Germinal center (tissue), 1 donor: ENCODE results near the gene SMNDC1.
A peak's percentile ranks its signal among the peaks of the same experiment; 100 is the strongest.
"Not testable (repeated sequence)": the region's sequence is repeated elsewhere in the genome, so short reads cannot be mapped to it uniquely, and the experiment has no call there.

ENCODE experiments used
- DNase-seq: peaks from one replicate; pipeline ENCODE4 v3.0.0; 2012; ENCODE audit warnings: mixed read lengths, low spot score

SMNDC1 gene

DNA sequence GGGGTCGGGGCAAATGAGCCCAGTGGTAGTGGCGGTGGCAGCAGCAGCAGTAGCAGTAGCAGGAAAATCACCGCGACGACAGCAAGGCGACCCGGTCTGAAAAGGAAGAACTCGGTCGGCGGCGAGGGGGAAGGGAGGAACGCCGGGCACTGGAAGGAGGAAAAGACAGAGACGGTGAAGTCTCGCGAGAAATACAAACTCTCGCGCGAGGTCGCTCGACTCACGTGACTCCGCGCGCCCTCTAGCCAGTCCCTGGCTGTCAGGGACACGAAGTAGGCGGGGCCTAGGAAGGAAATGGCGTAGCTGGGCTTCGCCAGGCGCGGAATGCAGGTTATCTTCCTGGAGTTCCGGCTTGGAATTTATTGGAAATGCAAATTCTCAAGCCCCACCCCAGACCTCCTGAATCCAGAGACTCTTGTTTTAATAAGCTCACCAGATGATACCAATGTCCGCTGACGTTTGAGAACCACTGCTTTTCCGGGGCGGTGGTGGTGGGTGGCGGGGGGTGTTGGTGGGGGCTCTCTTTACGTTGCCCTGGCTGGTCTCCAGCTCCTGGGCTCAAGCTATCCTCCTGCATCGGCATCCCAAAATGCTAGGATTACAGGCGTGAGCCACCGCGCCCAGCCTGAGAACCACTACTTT lies at the start of gene SMNDC1:
Gene SMNDC1 (minus strand): TSS at position 141 of the 642 bp plus-strand sequence. CDS start 1,333 bp downstream, outside the sequence.
- DNase-seq, result peak; percentile 95

DNA sequence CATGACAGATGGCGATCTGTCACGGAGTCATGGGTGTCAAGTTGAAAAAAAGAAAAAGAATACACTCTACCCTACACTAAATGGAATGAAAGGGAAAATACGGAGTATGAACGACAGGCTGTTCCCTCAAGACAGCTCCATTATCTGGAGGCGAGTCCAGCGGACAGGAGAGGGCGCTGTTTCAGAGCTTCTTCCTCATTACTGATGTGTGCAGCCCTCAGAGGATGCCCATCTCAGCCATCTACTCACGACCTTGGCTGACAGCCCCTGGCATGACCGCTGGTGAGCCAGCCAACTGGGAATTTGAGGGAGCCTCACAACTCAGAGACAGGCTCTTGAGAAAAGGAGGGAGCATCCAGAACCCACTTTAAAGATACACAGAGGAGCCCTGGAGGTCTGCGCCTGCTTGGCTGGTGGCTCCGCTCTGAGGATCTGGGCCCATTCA lies 49.6 kb upstream of the SMNDC1 start:
- DNase-seq, result peak; percentile 70

DNA sequence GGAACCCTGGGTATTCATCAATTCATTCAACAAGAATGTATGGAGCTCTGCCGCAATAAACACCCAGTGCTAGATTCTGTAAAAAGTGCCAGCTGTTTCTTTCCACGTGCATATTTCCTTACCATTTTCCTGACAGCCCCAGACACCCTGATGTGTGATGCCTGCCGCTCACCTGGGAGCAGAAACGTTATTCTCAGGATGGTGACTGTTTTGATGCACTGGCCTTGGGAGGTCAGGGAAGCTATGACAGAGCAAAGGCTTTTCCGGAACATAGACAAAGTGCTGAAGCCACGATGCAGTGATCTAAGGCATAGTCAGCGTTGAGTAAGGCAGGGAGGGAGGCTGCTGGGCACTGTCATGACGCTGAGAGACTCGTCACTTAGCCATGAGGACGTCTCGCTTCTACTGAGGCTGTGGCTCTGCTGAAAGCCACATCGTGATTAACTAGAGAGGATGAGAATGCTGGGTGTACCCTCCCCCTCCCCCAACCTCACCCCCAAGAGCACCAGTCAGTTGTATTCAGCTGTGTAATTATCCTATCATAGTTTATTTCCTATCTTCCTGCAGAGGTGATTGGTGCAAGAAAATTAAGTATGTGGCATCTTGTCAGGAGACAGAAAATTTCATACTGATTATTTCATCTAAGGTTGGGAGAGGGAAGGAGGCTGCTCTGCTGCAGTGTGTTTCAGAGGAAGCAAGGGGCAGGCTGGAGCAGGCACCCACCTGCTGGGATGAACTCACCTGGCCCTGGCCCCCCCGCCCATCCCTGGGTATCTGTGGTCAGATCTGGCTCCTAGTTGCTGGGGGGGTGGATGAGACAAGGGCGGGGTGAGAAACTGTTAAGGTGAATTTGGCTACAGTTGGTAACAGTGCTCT lies 48.8 kb upstream of the SMNDC1 start:
- no peak for DNase-seq

DNA sequence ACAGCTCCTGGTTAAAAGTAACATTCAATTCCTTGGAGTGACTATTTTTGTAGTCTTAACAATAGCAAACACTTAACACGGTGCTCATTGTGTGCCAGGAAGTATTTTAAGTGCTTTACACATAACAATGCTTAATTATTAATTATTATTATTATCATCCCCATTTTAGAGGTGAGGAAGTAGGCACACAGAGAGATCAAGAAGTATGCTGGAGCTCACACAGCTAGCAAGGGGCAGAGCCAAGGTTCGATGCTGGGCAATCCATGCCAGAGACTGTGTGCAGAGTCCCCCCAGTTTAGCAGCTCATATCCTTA lies 48.2 kb upstream of the SMNDC1 start:
- no peak for DNase-seq

DNA sequence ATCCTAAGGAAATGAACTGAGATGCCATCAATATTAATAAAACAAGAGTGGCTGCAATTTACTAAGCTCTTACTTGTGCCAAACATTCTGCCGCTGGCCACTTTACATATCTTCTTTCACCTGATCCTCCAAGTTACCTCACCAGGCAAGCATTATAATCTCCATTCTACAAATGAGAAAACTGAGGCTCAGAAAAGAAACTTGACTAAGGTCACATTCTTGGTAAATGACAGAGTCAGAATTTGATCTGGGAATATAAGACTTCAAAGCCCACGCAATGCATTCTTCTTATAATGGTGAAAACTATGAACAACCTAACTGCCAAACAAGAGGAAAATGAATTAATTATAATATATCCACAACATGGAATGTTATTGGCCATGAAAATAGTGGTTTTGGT lies 46.1 kb upstream of the SMNDC1 start:
- no peak for DNase-seq

DNA sequence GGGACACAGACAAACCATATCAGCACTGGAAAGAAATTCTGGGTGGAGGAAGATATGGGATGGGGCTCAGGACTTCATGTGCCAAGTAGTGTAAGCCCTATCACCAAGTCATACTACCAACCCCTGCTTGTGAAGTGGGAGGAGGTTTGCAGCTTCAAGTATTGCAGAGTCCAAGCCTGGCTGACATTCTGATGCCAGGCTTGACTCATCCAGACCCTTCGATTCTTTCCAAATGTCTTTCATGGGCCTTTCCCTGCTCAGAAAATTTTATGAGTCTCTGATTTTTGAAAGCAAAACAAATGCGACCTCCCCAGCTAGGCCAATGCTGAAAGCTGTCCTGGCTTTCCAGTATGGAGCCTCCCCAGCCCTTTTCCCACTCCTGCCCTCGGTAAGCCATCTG lies 45.1 kb upstream of the SMNDC1 start:
- DNase-seq, result no peak

DNA sequence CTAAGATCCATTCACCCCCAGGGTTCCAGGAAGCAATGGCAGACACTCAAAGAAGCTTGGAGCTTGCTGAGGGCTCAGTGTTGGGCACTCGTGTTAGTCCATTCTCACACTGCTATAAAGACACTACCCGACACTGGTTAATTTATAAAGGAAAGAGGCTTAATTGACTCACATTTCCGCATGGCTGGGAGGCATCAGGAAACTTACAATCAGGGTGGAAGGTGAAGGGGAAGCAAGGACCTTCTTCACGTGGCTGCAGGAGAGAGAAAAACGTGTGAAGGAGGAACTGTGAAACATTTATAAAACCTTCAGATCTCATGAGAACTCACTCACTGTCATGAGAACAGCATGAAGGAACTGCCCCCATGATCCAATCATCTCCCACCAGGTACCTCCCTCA lies 44.7 kb upstream of the SMNDC1 start:
- DNase-seq, result no peak

DNA sequence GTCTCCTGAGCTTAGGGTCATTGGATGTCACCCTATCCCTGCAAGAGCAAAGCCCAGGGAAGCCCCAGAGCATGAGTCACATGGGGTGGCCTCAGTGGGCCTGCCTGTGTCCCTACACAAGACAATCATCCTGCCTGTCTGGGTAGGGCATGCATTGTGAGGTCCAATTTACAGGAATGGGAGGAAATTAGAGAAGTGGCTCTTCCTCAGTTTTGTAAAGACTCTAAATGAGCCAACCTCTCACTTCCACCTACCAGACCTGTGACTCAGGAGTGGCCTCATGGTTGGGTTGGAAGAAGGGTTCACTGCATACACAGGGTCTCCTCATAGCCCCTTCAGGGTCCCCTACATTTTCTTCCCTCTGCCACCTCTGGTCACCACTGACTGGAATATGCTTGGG lies 43.6 kb upstream of the SMNDC1 start:
- DNase-seq, result no peak

DNA sequence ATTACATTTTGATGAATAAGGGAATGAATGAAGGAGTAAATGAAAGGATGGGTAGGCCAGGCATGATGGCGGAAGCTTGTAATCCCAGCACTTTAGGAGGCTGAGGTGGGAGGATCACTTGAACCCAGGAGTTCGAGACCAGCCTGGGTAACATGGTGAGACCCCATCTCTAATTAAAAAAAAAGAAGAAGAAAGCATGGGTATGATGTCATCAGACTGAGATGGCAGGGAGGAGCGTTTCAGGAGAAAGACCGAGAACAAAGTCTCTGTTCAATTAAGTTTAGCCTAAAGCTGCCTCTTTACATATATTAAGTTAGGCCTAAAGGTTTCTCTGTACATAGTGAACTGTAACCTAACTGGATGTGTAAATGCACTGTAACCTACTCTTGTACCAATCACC lies 42.2 kb upstream of the SMNDC1 start:
- no peak for DNase-seq

DNA sequence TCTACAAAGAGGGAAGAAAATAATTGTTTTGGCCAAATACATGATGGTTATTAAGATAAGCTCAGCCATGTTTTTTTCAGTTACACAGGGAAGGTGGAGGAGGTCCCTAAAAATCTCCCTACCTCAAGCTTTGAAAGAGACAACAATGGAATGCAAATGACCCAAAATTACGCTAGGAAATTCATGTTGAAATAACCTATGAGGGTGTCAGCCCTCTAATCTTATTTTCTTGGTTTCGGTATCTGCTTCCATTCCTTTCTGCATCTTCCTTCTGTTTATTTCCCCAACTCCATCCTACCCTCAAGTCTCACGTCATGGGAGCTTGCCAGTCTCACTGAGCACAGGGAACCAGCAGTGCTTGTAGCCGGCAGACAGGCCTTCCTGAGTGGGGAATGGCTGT lies 40.6 kb upstream of the SMNDC1 start:
- DNase-seq, result no peak

DNA sequence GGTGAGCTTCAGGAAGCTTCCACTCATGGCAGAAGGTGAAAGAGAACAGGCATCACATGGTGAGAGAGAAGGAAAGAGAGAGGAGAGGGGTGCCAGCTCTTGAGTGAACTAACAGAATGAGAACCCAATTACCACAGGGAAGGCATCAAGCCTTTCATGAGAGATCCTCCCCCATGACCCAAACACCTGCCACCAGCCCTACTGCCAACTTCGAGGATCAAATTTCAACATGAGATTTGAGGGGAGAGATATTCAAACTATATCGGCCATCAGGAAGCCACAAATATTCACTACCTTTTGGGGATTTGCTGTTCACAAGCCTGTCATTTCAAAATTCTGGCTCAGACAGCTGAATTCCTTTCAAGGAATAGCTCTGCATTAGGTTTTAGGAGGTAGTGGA lies 39.9 kb upstream of the SMNDC1 start:
- DNase-seq, result no peak

DNA sequence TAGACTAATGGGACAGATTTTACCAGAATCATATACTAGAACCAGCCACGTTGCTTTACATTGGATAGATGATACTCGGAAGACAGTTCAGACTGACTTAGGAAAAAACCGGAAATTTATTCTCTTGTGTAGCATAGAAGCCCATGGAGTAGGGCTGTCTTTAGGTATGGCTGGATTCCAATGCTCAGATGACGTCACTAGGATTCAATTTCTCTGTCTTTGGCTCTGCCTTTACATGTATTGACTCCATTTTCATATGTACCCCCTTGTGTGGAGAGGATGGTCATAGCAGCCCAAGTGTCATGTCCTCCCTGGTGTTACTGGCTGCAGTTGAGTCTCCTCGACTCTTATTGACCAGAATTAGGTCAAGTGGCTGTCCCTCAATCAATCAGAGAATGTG lies 39.2 kb upstream of the SMNDC1 start:
- no peak for DNase-seq

DNA sequence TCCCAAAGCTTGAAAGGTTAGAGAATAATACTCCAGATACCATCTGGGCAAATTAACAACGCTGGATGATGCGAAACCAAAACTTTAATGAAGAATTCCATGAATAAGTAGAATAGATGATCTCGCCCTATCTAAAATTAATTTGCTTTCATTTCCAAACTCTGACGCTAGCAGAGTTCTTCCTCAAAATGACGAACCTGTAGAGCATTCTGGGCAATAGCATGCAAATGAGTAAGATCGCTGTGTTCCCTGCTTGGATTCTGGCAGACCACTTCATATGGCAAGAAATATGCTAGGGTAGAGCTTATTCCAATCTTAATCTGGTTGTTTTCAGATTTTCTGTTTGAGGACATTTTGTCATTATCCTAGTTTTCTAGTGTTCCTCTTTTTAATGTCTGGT lies 36.1 kb upstream of the SMNDC1 start:
- no peak for DNase-seq

DNA sequence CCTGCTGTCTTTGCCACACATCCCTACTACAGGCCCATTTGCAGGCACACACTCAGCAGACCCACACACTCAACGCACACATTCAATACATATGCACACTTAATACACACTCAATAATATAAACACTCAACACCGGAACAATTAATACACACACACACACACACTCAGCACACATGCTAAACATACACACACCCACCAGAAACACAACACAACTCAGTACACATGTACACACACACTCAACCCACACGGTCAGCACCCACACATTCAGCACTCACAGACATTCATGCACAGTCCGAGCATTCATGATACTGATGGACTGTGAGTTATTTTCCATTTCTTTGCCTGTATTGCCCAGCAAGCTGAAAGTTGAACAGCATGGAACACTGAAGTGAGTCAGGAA lies 35.4 kb upstream of the SMNDC1 start:
- no peak for DNase-seq

DNA sequence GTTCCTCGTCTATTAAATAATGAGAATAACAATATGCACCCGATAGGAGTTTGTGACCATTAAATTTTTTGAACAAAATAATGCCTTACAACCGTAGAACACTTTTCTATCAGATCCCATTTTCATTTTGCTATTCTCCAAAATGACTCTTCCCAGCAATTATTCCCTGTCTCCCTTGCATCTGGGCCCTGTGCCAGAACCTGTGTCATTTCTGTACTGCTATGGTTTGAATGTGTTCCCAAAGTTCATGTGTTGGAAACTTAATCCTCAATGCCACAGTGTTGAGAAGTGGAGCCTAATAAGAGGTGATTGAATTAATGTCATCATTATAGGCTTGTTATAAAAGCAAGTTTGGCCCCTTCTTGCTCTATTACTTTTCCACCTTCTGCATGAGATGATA lies 33.2 kb upstream of the SMNDC1 start:
- no peak for DNase-seq

DNA sequence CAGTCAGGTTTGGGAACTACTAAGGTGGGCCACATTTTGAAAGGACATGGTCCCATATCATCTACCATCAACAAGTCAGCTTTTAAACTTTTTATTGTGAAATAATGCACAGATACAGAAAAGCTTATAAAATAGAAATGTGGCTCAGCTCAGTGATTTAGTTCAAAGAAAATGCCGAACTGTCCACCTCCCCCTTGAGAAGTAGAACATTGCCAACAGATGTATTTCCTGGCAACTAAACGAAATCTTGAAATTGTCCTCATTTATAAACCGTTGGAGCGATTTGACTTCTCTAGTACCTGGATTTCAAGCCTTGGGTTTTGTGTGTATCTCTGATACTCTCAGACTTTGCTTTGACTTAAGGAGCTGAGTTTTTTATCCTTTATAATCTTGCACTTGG lies 32.7 kb upstream of the SMNDC1 start:
- no peak for DNase-seq

DNA sequence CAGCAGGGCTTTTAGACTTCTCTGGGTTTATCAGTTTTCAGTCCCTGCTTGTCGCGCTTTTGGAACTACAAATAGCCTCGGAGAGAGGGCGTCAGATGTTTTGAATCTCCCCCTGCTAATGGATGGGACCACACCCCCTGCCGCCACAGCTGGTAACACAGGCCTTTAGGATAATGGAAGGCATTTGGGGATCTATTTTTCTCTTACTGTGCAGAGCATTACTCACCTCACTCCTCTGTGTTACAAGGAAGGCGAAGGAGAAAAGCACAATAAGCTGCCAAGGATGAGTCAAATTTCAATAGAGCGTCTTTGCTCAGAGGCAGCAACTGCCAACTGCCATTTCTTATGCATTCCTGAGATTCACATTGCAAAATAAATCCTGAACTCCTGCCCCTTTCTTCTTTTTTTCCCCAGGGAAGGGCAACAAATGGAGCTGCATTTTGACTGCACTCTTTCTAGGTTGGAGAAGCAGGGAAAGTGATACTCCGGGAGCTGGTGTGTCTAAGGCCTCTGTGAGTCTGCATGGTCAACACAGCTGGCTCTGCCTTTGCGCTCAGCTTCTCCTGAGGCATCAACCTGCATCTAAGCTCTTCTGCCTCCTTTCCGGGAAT lies 31.5 kb upstream of the SMNDC1 start:
- no peak for DNase-seq

DNA sequence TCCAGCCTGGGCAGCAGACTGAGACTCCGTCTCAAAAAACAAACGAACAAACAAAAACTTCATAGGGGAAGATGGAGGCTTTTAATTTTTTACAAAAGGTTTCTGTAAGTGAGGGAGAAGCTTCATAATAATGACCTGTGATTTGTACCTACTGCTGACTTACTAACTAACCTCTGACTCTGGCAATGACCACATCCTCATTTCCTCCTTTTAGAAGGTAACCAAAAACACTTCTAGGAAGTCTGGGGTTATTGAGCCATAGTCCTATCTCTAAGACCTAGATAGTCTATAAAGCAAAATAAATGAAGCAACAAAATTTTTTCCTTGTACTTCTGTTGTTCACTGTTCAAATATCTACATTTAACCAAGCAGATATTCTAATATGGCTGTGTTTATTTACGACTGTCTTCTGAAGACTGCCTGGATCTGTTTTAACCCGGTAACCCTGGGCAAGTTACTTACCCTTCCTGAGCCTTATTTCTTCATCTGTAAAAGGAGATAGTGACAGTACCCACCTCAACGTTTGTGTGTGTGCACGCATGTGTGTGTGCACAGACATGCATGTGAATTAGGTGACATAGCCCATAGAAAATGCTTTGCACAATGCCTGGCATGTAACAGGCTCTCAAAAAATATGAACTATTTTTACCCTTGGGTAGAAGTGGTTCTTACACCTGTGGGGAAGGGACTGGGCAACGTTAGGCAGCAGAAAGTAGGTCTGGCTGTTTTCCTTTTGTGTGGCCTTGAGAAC lies 30.8 kb upstream of the SMNDC1 start:
- no peak for DNase-seq

DNA sequence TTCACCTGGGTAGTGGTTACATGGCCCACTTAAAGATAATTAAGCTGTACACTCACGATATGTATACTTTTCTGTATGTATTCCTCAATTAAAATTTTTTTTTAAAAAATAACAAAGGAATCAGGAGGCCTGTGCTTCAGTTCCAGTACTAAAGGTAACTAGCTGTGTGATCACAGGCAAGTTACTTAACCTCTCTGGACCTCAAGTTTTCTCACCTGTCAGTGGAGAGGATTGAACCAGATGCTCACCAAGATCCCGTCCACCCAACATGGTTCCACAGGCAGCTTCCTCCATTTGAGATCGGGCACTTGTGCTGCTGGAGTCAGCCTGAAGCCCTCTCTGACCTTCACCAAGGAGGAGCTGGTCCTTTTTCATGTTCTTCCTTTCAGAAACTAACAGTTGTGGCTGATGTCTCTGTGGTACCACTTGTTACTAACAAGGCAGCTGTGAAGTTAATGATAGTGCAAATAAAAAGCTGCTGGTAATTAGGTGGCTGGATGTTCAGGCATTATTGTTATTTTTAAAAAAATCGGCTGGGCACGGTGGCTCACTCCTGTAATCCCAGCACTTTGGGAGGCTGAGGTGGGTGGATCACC lies 29.4 kb upstream of the SMNDC1 start:
- no peak for DNase-seq

DNA sequence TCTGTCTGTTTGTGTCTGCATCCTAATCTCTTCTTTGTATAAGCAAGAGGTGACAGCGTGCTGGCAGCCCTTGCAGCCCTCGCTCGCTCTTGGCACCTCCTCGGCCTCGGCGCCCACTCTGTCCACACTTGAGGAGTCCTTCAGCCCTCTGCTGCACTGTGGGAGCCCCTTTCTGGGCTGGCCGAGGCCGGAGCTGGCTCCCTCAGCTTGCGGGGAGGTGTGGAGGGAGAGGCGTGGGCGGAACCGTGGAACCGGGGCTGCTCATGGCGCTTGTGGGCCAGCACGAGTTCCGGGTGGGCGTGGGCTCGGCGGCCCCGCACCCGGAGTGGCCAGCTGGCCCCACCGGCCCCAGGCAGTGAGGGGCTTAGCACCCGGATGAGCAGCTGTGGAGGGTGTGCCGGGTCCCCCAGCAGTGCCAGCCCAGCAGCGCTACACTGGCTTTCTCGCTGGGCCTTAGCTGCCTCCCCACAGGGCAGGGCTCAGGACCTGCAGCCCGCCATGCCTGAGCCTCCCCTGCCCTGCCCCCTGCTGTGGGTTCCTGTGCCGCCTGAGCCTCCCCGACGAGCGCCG lies 26.6 kb upstream of the SMNDC1 start:
- DNase-seq, result not testable (repeated sequence)

DNA sequence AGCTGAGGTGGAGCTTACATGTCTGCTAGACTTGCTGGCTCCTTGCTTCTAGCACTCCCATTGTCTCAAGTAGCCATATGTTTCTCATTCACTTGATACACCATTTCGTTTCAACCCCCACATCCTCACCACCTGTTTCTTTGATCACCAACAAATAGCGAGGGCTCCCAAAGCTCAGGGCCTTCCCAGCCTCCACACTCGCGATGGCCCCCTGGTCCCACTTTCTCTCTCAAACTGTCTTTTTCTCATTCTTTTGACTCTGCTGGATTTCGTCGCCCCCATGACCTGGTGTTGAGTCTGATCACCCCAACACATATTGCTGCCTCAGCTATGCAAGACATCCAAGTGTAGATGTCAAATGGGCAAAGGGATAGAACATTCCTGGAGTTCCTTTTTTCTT lies 26.0 kb upstream of the SMNDC1 start:
- no peak for DNase-seq
